ENCODE results near the gene SPEF1.

DNA sequence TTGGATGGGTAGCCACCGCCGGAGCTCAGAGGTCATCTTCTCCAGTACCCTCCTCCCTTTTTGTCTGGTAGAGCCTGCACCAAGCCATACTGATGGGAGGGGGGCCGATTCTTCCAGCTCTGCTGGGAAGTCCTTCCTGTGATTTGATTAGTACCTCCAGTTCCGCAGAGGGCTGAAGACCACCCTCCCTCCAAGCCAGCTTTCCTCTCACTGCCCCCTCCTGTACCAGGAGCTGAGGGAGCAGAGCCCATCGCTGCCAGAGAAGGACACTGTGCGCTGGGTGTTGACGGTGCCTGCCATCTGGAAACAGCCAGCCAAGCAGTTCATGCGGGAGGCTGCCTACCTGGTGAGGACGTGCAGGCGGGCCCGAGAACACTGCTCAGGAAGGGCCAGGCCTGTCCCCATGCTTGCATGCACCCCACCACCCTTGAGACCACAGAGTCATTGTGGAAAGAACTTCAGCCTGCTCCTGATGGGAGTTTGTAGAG is 35.5 kb downstream of the SPEF1 start:
- TF ChIP-seq, protein P1, sequence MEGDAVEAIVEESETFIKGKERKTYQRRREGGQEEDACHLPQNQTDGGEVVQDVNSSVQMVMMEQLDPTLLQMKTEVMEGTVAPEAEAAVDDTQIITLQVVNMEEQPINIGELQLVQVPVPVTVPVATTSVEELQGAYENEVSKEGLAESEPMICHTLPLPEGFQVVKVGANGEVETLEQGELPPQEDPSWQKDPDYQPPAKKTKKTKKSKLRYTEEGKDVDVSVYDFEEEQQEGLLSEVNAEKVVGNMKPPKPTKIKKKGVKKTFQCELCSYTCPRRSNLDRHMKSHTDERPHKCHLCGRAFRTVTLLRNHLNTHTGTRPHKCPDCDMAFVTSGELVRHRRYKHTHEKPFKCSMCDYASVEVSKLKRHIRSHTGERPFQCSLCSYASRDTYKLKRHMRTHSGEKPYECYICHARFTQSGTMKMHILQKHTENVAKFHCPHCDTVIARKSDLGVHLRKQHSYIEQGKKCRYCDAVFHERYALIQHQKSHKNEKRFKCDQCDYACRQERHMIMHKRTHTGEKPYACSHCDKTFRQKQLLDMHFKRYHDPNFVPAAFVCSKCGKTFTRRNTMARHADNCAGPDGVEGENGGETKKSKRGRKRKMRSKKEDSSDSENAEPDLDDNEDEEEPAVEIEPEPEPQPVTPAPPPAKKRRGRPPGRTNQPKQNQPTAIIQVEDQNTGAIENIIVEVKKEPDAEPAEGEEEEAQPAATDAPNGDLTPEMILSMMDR (conservative IDR thresholded peaks at IDR 0.05 in 1 of 2, IDR thresholded peaks at IDR 0.05 in 1 of 2; ENCODE audit: extremely low read depth in 1 of 2, insufficient read depth in 1 of 2, low read depth in 1 of 2, low read length in 2 of 2) = no peak
- TF ChIP-seq EZH2 (IDR thresholded peaks at IDR 0.05; ENCODE audit: borderline replicate concordance, low read length) = no peak
